Mucosa of descending colon (tissue), 3 donors: Measurements from ENCODE around the gene MYL3. TPM values are rescaled to one million over a fixed set of nuclear protein-coding genes. Genes with fewer than 3 reads are reported as not detected.
A peak's percentile ranks its signal among the peaks of the same experiment; 100 is the strongest.
"Not testable (repeated sequence)": the region's sequence is repeated elsewhere in the genome, so short reads cannot be mapped to it uniquely, and the experiment has no call there.

Source experiments
- ATAC-seq: fragments of 200-7000 bp; cut with Tn5 transposase; one replicate; pipeline ENCODE4 v1.9.1; 2020; ENCODE audit warnings: mild to moderate bottlenecking, moderate library complexity
- DNase-seq, 3 donors: peaks; one replicate each; pipeline ENCODE4 v3.0.0-alpha.2; 2020
- H3K36me3 ChIP-seq: fragments of 200-600 bp; one replicate; pipeline ENCODE4 v1.8.0; 2021; ENCODE audit warnings: low read depth, mild to moderate bottlenecking
- H3K4me1 ChIP-seq: fragments of 200-600 bp; one replicate; pipeline ENCODE4 v1.8.0; 2021; ENCODE audit warnings: low read depth, mild to moderate bottlenecking
- H3K4me3 ChIP-seq: fragments of 200-600 bp; one replicate; pipeline ENCODE4 v1.8.0; 2021; ENCODE audit warnings: mild to moderate bottlenecking
- H3K9me3 ChIP-seq: fragments of 200-600 bp; one replicate; pipeline ENCODE4 v1.8.0; 2021; ENCODE audit warnings: mild to moderate bottlenecking
- intact Hi-C, 2 donors: fragments of 100-400 bp; cut with DNase I in 1 of 2; cut with micrococcal nuclease in 1 of 2; formaldehyde crosslinking; loops; one replicate each; pipeline versions ENCODE4 v1.11.0 to v1.11.1; 2022; cut with DNase I, micrococcal nuclease
- total RNA-seq, 3 donors: library from RNA; stranded (reverse); fragmentation: NEBNext Ultra II Directional in 2 of 3; extraction: Animal tissue kit (Norgen Biotek cat#: 25700) in 2 of 3; gene quantifications; one replicate each; pipeline versions ENCODE4 v1.2.1 to v1.2.4, GENCODE V29; 2021 to 2023
- TF ChIP-seq, protein P1 (sequence below): fragments of 200-600 bp; IDR thresholded peaks from one replicate; pipeline ENCODE4 v1.8.0; 2022; ENCODE audit warnings: antibody characterized with exemption, mild to moderate bottlenecking
- donor health status: DM: no; HTN: no; CAD: no; lungs with moderate emphysema.
- donor health status: DM: no; HTN: no; CAD: no.
- donor health status: DM: no; HTN: yes; CAD: no.

Gene MYL3
- total RNA-seq, 3 donors from 2014 or later: 0.32 to 3.1 (median 1.2) TPM

DNA sequence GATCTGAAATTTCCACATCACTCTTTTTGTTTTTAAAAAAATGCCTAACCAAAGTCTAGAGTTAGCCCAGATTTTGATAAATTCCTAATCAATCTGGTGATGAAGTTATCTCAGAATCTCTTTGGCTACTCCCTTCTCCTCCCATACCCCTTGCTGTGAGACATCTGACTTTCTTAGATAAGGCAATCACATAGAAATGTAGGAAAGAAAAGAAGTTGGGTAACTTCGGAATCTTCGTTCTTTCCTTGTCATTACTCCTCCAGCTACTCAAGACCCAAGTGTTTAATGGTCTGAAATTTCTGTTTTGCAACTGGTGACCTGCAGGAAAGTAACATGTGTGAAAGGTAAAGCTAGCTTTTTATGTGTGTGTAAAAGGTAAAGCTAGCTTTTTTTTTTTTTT is 37.8 kb downstream of the MYL3 start:
- TF ChIP-seq, protein P1, sequence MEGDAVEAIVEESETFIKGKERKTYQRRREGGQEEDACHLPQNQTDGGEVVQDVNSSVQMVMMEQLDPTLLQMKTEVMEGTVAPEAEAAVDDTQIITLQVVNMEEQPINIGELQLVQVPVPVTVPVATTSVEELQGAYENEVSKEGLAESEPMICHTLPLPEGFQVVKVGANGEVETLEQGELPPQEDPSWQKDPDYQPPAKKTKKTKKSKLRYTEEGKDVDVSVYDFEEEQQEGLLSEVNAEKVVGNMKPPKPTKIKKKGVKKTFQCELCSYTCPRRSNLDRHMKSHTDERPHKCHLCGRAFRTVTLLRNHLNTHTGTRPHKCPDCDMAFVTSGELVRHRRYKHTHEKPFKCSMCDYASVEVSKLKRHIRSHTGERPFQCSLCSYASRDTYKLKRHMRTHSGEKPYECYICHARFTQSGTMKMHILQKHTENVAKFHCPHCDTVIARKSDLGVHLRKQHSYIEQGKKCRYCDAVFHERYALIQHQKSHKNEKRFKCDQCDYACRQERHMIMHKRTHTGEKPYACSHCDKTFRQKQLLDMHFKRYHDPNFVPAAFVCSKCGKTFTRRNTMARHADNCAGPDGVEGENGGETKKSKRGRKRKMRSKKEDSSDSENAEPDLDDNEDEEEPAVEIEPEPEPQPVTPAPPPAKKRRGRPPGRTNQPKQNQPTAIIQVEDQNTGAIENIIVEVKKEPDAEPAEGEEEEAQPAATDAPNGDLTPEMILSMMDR: no peak
- no peak for DNase-seq
- Histone ChIP-seq H3K4me3 (no peak overlapping the region), H3K36me3 (no peaks in the 10 kb centered on the region), H3K4me1 (no peaks in the 10 kb centered on the region), H3K9me3 (peaks cover 8% of the 10 kb centered on the region)
- ATAC-seq: no peak
- intact Hi-C loops: no loop called here

DNA sequence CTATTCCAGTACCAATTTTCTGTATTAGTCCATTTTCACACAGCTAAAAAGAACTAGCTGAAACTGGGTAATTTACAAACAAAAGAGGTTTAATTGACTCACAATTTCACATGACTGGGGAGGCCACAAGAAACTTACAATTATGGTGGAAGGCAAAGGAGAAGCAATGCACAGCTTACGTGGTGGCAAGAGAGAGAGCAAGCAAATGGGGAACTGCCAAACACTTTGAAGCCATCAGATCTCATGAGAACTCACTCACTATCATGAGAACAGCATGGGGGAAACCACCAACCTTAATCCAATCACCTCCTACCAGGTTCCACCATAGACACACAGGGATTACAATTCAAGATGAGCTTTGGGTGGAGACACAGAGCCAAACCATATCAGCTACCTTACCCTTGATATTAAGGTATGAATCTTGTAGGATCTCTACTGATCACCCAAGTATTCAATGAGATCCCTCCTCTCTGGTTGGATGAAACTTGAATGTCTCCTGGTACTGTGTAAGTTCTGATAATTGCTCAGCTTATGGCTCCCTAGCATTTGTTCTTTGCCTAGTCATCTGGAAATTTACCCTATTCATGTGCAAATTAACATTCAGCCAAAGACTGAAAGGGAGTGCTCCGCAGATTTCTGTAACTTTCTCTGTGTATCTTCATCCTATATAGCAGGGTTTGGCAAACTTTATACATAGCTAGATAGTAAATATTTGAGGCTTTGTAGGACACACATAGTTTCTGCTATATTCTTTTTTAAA is 38.9 kb downstream of the MYL3 start:
- TF ChIP-seq, protein P1: no peak
- intact Hi-C loops: no loop called here
- no peak for ATAC-seq

DNA sequence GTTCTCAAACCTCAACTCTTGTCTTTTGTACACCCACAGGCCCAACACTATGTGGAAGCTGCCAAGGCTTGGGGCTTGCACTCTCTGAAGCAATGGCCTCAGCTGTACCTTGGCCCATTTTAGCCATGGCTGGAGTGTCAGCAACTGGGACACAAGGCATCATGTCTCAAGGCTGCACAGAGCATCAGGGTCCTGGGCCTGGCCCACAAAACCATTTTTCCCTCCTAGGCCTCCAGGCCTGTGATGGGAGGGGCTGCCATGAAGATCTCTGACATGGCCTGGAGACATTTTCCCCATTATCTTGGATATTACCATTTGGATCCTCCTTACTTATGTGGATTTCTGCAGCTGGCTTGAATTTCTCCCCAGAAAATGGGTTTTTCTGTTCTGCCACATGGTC is 39.9 kb downstream of the MYL3 start:
- ATAC-seq, H3K4me3 ChIP-seq, H3K9me3 ChIP-seq, H3K4me1 ChIP-seq, DNase-seq, H3K36me3 ChIP-seq, intact Hi-C loops: not testable (repeated sequence)

More for the DNA sequence above, 38.9 kb downstream of the MYL3 start:
- Histone ChIP-seq H3K4me3 (no peak overlapping the region), H3K36me3 (no peaks in the 10 kb centered on the region), H3K9me3 (peaks cover 8% of the 10 kb centered on the region), H3K4me1 (no peaks in the 10 kb centered on the region)
- no peak for DNase-seq

DNA sequence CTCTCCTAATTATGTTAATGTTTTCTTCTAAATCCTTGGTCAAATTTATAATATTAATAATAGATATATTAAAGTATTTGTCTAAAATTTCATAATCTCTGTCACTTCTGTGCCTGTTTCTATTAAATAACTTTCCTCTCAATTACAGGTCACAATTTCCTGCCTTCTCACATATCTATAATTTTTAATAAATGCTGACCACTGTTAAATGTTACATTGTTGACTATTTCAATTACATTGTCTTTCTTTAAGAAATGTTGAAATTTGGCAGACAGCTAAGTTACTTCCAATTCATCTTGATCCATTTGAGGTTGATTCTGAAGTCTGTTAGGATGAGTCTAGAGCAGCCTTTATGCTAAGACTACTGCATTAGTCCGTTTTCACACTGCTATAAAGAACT is 41.7 kb downstream of the MYL3 start:
- TF ChIP-seq, protein P1: no peak
- no peaks in the 10 kb centered on the region for H3K36me3 ChIP-seq
- DNase-seq: no peak
- no peak for ATAC-seq
- intact Hi-C loops: no loop called here
- peaks cover 8% of the 10 kb centered on the region for H3K9me3 ChIP-seq
- H3K4me1 ChIP-seq: no peaks in the 10 kb centered on the region
- H3K4me3 ChIP-seq: no peak overlapping the region

DNA sequence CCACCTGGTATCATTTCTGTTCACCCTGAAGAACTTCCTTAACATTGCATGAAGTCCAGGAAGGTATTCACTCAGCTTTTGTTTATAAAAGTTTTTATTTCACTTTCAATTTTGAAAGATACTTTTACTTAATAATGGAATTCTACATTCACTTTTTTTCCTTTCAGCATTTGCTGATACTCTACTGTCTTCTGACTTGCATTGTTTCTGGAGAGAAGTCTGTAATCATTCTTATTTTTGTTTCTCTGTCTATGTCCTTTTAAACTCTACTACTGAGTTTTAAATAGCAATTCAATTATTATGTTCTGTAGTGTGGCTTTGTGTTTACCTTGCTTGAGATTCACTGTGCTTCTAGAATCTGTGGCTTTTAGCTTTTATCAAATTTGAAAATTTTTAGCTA is 42.4 kb downstream of the MYL3 start:
- Histone ChIP-seq H3K4me1 (no peaks in the 10 kb centered on the region), H3K36me3 (no peaks in the 10 kb centered on the region), H3K4me3 (no peak overlapping the region), H3K9me3 (peaks cover 8% of the 10 kb centered on the region)
- TF ChIP-seq, protein P1: no peak
- intact Hi-C loops: no loop called here
- DNase-seq (no peak), ATAC-seq (no peak)

DNA sequence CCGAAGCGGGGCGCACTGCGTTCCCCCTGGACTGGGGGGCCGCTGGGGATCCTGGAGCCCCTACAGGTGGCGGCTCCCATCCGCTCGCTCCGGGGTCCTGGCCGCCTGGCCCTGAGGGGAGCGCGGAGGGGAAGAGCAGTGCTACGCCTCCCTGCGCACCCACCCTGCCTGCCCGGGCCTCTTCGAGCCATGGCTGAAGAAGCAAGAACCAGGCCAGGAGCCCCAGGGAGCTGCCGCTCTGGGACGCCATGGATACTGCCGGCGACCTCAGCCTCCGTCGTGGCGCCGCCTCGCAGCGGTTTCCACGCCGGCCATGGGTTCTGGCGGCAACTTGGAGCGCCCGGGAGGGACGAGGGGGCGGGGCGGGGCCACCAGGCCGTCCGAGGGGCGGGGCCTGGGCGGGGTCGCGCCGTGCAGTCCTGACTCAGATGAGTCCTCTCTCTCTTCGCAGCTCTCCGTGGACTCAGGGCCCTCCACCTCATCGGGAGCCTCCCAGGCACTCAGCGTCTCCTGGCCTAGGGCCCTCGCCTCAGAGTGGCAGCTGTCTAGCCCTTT is 50.9 kb downstream of the MYL3 start:
- intact Hi-C loops: no loop called here
- DNase-seq (peak; percentile 70 to 83 (median 80)), ATAC-seq (peak; percentile 96)
- no peaks in the 10 kb centered on the region for H3K9me3 ChIP-seq
- H3K36me3 ChIP-seq: no peaks in the 10 kb centered on the region
- TF ChIP-seq, protein P1: no peak
- peaks cover 9% of the 10 kb centered on the region for H3K4me1 ChIP-seq
- no peak overlapping the region for H3K4me3 ChIP-seq
